DOHH2 (cell line): ENCODE data around the gene ARL6IP5.

Source experiments
- EZH2phosphoT487 ChIP-seq: fragments of 200-600 bp; sonication (generic); IDR thresholded peaks from 2 replicates; pipeline ENCODE4 v1.6.1; 2017; ENCODE audit warnings: borderline replicate concordance, mild to moderate bottlenecking, antibody characterized with exemption, low read length, moderate library complexity, mixed read lengths
- TF ChIP-seq, protein P1 (sequence below): fragments of 200-600 bp; sonication (generic); IDR thresholded peaks from one replicate; pipeline ENCODE4 v1.5.1; 2014; ENCODE audit warnings: antibody characterized with exemption, mild to moderate bottlenecking, low read depth, low read length; ENCODE audit not compliant: poor library complexity, severe bottlenecking

- TF ChIP-seq, protein P1, sequence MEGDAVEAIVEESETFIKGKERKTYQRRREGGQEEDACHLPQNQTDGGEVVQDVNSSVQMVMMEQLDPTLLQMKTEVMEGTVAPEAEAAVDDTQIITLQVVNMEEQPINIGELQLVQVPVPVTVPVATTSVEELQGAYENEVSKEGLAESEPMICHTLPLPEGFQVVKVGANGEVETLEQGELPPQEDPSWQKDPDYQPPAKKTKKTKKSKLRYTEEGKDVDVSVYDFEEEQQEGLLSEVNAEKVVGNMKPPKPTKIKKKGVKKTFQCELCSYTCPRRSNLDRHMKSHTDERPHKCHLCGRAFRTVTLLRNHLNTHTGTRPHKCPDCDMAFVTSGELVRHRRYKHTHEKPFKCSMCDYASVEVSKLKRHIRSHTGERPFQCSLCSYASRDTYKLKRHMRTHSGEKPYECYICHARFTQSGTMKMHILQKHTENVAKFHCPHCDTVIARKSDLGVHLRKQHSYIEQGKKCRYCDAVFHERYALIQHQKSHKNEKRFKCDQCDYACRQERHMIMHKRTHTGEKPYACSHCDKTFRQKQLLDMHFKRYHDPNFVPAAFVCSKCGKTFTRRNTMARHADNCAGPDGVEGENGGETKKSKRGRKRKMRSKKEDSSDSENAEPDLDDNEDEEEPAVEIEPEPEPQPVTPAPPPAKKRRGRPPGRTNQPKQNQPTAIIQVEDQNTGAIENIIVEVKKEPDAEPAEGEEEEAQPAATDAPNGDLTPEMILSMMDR, result no peak
- TF ChIP-seq EZH2phosphoT487, result no peak
Observed at GRCh38 chr3:69130689-69131088, 46.0 kb downstream of the ARL6IP5 start.
